LNCaP clone FGC (cell line): Measurements from ENCODE around the gene ARL17A.
"Not testable (repeated sequence)": the region's sequence is repeated elsewhere in the genome, so short reads cannot be mapped to it uniquely, and the experiment has no call there.

Experiments
- DNase-seq: peaks from one replicate; pipeline ENCODE4 v3.0.0-alpha.2; 2011; ENCODE audit warnings: low read depth
- H3K4me3 ChIP-seq: 2 replicates; pipeline ENCODE4 v1.5.1; 2011; ENCODE audit warnings: mild to moderate bottlenecking, low read depth, low read length, control low read depth

Gene ARL17A

GRCh38 chr17:46566284-46566683, 13.2 kb downstream of the ARL17A start:
- not testable (repeated sequence) for DNase-seq, H3K4me3 ChIP-seq

GRCh38 chr17:46560048-46560447, 19.4 kb downstream of the ARL17A start:
- DNase-seq, H3K4me3 ChIP-seq: not testable (repeated sequence)

DNA sequence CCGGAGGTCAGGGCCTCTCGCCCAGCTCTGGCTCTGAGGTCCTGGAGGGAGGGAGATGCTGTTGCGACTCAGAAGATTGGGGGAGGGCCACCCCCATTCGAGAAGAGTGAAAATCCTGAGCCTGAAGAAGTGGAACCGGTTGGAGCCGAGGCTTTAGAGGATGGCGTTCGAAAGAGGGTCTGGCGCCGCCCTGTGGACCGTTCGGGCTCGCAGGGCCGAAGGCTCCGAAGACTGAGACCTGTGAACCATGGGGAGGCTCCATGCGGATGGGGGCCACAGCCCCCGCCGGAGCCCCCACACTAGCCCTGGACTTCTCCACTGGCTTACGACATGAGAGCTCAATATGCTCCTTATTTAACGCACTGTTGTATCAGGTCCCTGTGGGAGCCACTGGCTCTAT, 20.3 kb downstream of the ARL17A start:
- H3K4me3 ChIP-seq, DNase-seq: not testable (repeated sequence)

GRCh38 chr17:46548607-46549006, 30.9 kb downstream of the ARL17A start:
- DNase-seq, H3K4me3 ChIP-seq: not testable (repeated sequence)

DNA sequence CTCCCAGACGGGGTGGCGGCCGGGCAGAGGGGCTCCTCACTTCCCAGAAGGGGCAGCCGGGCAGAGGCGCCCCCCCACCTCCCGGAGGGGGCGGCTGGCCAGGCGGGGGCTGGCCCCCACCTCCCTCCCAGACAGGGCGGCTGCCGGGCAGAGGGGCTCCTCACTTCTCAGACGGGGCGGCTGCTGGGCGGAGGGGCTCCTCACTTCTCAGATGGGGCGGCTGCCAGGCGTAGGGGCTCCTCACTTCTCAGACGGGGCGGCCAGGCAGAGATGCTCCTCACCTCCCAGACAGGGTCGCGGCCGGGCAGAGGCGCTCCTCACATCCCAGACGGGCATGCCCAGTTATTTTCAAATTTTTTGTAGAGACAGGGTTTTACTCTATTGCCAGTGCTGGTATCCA, 44.8 kb downstream of the ARL17A start:
- H3K4me3 ChIP-seq, DNase-seq: not testable (repeated sequence)

- DNase-seq, H3K4me3 ChIP-seq: not testable (repeated sequence)
Measured at GRCh38 chr17:46512168-46512567, 67.3 kb downstream of the ARL17A start, which contains the start of gene LRRC37A2. LRRC37A2 (plus strand) TSS chr17:46512468; CDS start chr17:46512713, 245 bp downstream.

DNA sequence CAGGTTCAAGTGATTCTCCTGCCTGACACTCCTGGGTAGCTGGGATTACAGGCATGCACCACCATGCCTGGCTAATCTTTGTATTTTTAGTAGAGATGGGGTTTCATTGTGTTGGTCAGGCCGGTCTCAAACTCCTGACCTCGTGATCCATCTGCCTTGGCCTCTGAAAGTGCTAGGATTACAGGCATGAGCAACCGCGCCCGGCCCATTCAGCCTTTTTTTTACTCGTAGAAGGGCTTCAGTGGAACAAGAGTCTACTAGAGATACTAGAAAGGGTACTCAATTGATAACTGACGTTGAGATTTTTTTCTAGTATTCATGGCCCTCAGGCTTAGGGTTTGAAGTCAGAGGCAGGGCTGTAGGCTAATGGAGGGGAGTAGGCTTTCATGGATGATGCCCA, 73.6 kb downstream of the ARL17A start:
- not testable (repeated sequence) for DNase-seq, H3K4me3 ChIP-seq

DNA sequence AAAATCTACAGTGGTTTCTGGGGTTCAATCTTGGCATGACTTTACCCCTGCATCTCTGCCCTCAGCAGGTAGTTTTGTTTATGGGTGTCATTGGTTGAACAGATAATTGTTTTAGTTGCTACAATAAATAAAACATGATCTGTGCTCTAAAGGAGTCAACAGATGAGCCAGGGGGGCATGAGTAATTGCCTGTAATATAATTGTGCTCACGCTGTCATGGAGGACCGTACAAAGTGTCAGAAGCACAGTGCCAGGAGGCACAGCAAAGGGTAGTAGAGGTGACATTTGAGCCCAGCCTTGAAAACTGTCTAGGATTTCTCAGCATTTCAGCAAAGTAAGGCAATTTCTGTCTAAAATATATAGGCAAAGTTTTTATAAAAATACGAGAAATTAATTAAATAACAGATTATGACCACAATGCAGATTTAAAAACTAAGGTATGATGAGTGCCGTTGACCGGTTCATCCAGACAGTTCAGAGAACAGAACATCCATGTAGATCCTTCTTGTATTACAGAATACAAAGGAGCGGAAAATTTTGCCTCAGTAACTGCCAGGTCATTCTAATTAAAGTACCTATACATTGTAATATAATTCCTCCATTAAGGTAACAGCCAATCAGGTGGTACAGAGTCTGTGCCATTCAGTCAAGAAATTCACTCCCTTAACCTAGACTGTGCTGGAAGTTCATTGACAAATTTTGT, 79.9 kb downstream of the ARL17A start:
- not testable (repeated sequence) for DNase-seq

DNA sequence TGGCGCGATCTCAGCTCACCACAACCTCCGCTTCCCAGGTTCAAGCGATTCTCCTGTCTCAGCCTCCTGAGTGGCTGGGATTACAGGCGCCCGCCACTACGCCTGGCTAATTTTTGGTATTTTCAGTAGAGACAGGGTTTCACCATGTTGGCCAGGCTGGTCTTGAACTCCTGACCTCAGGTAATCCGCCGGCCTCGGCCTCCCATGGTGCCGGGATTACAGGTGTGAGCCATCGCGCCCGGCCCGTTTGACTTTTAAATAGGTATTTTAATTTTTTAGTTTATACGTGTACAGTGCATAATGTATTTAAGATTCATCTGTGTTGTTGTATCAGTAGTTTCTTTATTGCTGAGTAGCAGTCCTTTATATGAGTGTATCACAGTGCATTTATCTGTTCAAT, 87.5 kb downstream of the ARL17A start:
- DNase-seq, H3K4me3 ChIP-seq: not testable (repeated sequence)

More for the DNA sequence above, 79.9 kb downstream of the ARL17A start:
- not testable (repeated sequence) for H3K4me3 ChIP-seq

GRCh38 chr17:46481310-46481709, 98.2 kb downstream of the ARL17A start:
- not testable (repeated sequence) for DNase-seq, H3K4me3 ChIP-seq

DNA sequence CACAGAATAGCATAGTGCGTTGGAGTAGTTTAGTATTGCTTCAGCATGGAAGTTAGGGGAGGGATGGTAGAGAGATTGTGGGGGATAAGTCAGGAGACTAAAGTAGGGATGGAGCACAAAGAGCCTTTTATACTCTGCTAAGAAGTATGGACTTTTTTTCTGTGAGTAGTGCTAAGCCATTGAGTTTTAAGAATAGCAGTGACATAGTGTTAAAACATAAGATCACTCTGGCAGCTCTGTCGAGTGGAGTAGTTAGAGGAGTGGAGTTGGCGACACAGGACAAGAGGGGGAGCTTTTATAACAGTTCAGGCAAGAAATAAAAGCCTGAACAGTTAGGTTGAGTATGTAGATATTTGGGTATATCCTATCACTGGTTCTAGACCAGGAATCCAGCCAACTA, 100.7 kb downstream of the ARL17A start:
- H3K4me3 ChIP-seq, DNase-seq: not testable (repeated sequence)

DNA sequence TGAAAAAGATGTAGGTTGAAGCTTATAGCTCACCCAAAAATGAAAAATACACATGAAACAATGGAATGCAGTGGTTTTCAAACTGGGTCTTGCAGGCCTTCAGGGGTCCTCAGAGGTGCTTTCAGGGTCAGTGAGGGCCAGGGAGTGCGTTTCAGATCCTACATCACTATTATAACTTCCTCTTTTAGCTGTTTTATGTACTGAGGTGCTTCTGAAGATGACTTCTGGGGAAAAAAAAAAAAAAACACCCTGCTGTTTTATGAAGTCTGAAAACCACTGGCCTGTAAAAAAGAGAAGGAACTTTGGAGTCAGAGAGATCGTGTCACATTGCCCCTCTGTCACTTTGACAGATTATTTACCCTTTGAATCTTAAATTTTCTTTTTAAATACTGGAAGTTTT, 103.9 kb downstream of the ARL17A start:
- not testable (repeated sequence) for DNase-seq, H3K4me3 ChIP-seq

GRCh38 chr17:46474489-46474888, 105.0 kb downstream of the ARL17A start:
- not testable (repeated sequence) for H3K4me3 ChIP-seq, DNase-seq

GRCh38 chr17:46467618-46468017, 111.9 kb downstream of the ARL17A start:
- not testable (repeated sequence) for DNase-seq, H3K4me3 ChIP-seq
